ENCODE results near the gene TFAP2A. TPM values are rescaled to one million over a fixed set of nuclear protein-coding genes. Genes with fewer than 3 reads are reported as not detected.

TFAP2A gene
- polyA plus RNA-seq, 3 donors = not detected

- intact Hi-C loops (cut with micrococcal nuclease) = no loop called here
- H3K27ac ChIP-seq (ENCODE audit: low read depth in 1 of 2, low read length in 2 of 2) = no peak overlapping the region
- no peak overlapping the region for H3K27ac Mint-ChIP-seq
- TF ChIP-seq CTCF (IDR thresholded peaks at IDR 0.05) = no peak
- H3K79me2 ChIP-seq (ENCODE audit: insufficient read depth, low read length) = no peaks in the 10 kb centered on the region
- H3K9me3 ChIP-seq (replicated peaks in 1 of 2; ENCODE audit: control insufficient read depth in 1 of 2, insufficient read depth in 1 of 2, low read length in 2 of 2) = peaks cover 30 to 78% of the 10 kb centered on the region in 2 donors
- H3K36me3 ChIP-seq (replicated peaks in 1 of 2; ENCODE audit: control insufficient read depth in 1 of 2, insufficient read depth in 2 of 2, low read length in 2 of 2) = no peaks in the 10 kb centered on the region
- peak overlapping the region in 1 of 2 donors; percentile 77 for H3K4me3 Mint-ChIP-seq
- H3K9me3 Mint-ChIP-seq = peaks cover 24 to 74% (median 64%) of the 10 kb centered on the region in 7 donors
- H3K27me3 Mint-ChIP-seq (ENCODE audit: low read depth in 3 of 3) = peaks cover 88 to 99% (median 96%) of the 10 kb centered on the region in 3 donors
- no peak overlapping the region for H2AFZ ChIP-seq (ENCODE audit: insufficient read depth, low read depth, low read length, poor library complexity, severe bottlenecking)
- no peak overlapping the region for H3K9ac ChIP-seq (ENCODE audit: insufficient read depth, low read length, poor library complexity, severe bottlenecking)
- H3K4me1 ChIP-seq (ENCODE audit: control insufficient read depth in 1 of 2, insufficient read depth in 2 of 2, low read length in 2 of 2) = peaks cover 21 to 30% of the 10 kb centered on the region in 2 donors
- H3K27me3 ChIP-seq (ENCODE audit: control insufficient read depth in 2 of 2, insufficient read depth in 2 of 2, low read length in 2 of 2) = peaks cover 85 to 95% of the 10 kb centered on the region in 2 donors
- no peaks in the 10 kb centered on the region for H4K20me1 ChIP-seq (ENCODE audit: insufficient read depth, low read length)
- H3K4me3 ChIP-seq (replicated peaks in 1 of 3; ENCODE audit: low read depth in 2 of 3, low read length in 3 of 3) = no peak overlapping the region
- no peak for DNase-seq
- peaks cover 30% of the 10 kb centered on the region for H3K4me1 Mint-ChIP-seq
- no peak overlapping the region for H3K4me2 ChIP-seq (replicated peaks; ENCODE audit: extremely low read depth, low read length, poor library complexity, severe bottlenecking)
- peaks cover 14 to 21% of the 10 kb centered on the region in 2 donors for H3K36me3 Mint-ChIP-seq
- no CpG with 5 or more reads among the region's 3 CpGs for WGBS (ENCODE audit: insufficient coverage)
Measured at GRCh38 chr6:10407674-10408054, 7.2 kb downstream of the TFAP2A start.

- no CpG with 5 or more reads among the region's 7 CpGs for WGBS (ENCODE audit: insufficient coverage)
- Histone ChIP-seq H3K27me3 (ENCODE audit: control insufficient read depth in 2 of 2, insufficient read depth in 2 of 2, low read length in 2 of 2) (peaks cover 87 to 96% of the 10 kb centered on the region in 2 donors), H3K9me3 (replicated peaks in 1 of 2; ENCODE audit: control insufficient read depth in 1 of 2, insufficient read depth in 1 of 2, low read length in 2 of 2) (peaks cover 30 to 83% of the 10 kb centered on the region in 2 donors), H3K4me3 (replicated peaks in 1 of 3; ENCODE audit: low read depth in 2 of 3, low read length in 3 of 3) (no peak overlapping the region), H3K27ac (ENCODE audit: low read depth in 1 of 2, low read length in 2 of 2) (no peak overlapping the region), H3K36me3 (replicated peaks in 1 of 2; ENCODE audit: control insufficient read depth in 1 of 2, insufficient read depth in 2 of 2, low read length in 2 of 2) (no peaks in the 10 kb centered on the region), H3K4me2 (replicated peaks; ENCODE audit: extremely low read depth, low read length, poor library complexity, severe bottlenecking) (no peak overlapping the region), H3K4me1 (ENCODE audit: control insufficient read depth in 1 of 2, insufficient read depth in 2 of 2, low read length in 2 of 2) (peaks cover 21 to 27% of the 10 kb centered on the region in 2 donors), H4K20me1 (ENCODE audit: insufficient read depth, low read length) (no peaks in the 10 kb centered on the region), H2AFZ (ENCODE audit: insufficient read depth, low read depth, low read length, poor library complexity, severe bottlenecking) (no peak overlapping the region), H3K79me2 (ENCODE audit: insufficient read depth, low read length) (no peaks in the 10 kb centered on the region), H3K9ac (ENCODE audit: insufficient read depth, low read length, poor library complexity, severe bottlenecking) (no peak overlapping the region)
- no peak overlapping the region for H3K27ac Mint-ChIP-seq
- H3K36me3 Mint-ChIP-seq = peaks cover 14 to 21% of the 10 kb centered on the region in 2 donors
- DNase-seq = no peak
- H3K27me3 Mint-ChIP-seq (ENCODE audit: low read depth in 3 of 3) = peaks cover 93 to 99% (median 97%) of the 10 kb centered on the region in 3 donors
- TF ChIP-seq CTCF (IDR thresholded peaks at IDR 0.05) = no peak
- peak overlapping the region in 1 of 2 donors; percentile 77 for H3K4me3 Mint-ChIP-seq
- intact Hi-C loops (cut with micrococcal nuclease) = no loop called here
- H3K4me1 Mint-ChIP-seq = peaks cover 30% of the 10 kb centered on the region
- H3K9me3 Mint-ChIP-seq = peaks cover 24 to 77% (median 67%) of the 10 kb centered on the region in 7 donors
Measured at GRCh38 chr6:10407018-10407673, 7.7 kb downstream of the TFAP2A start.
